ENCODE results near the gene EIF3I. TPM values are rescaled to one million over a fixed set of nuclear protein-coding genes. Genes with fewer than 3 reads are reported as not detected.

EIF3I gene
- total and polyA plus RNA-seq, 2 of the 13 experiments (the other 11 are each of a cell fraction or from before 2014, with no cell fraction given): 210 to 223 TPM

GRCh38 chr1:32249831-32250525 lies 27.8 kb downstream of the EIF3I start (continued):
- TF ChIP-seq RORA (CRISPR knock-in tag; IDR thresholded peaks at IDR 0.05) (no peak), RBM22 (optimal IDR thresholded peaks at IDR 0.05; ENCODE audit: low read length) (no peak), SYNCRIP (IDR thresholded peaks at IDR 0.05; ENCODE audit: insufficient read depth, low read depth, low read length) (no peak), SP4 (CRISPR knock-in tag; IDR thresholded peaks at IDR 0.05) (peak; percentile 13; the same call in 1 of the 2 replicates), ZNF83 (CRISPR knock-in tag; IDR thresholded peaks at IDR 0.05; ENCODE audit: borderline replicate concordance) (0 out of 2 replicates have a peak, but pooled peaks have one; percentile 54), NFKB2 (CRISPR knock-in tag; IDR thresholded peaks at IDR 0.05; ENCODE audit: borderline replicate concordance) (peak; percentile 76; the same call in 1 of the 2 replicates), ZBTB3 (CRISPR knock-in tag; IDR thresholded peaks at IDR 0.05; ENCODE audit: borderline replicate concordance, low read depth) (no peak; the same call in none of the 2 replicates), KLF9 (CRISPR knock-in tag; IDR thresholded peaks at IDR 0.05; ENCODE audit: low read depth) (no peak), ZNF720 (CRISPR knock-in tag; IDR thresholded peaks at IDR 0.05) (no peak), MYC (CRISPR knock-in tag; IDR thresholded peaks at IDR 0.05; ENCODE audit: borderline replicate concordance) (peak; percentile 86; the same call in 1 of the 2 replicates), ISL2 (CRISPR knock-in tag; IDR thresholded peaks at IDR 0.05) (peak; percentile 76; the same call in 1 of the 2 replicates), TRAFD1 (CRISPR knock-in tag; IDR thresholded peaks at IDR 0.05; ENCODE audit: borderline replicate concordance) (no peak), ELF3 (CRISPR knock-in tag; IDR thresholded peaks at IDR 0.05) (peak; percentile 93), RXRA (CRISPR knock-in tag; IDR thresholded peaks at IDR 0.05) (peak; percentile 98), SOX5 (CRISPR knock-in tag; IDR thresholded peaks at IDR 0.05; ENCODE audit: borderline replicate concordance) (peak; percentile 89), ZBTB20 (CRISPR knock-in tag; IDR thresholded peaks at IDR 0.05; ENCODE audit: borderline replicate concordance, low read depth) (peak; percentile 90; the same call in 1 of the 2 replicates), MTA3 (CRISPR knock-in tag; IDR thresholded peaks at IDR 0.05) (no peak), GFI1 (CRISPR knock-in tag; IDR thresholded peaks at IDR 0.05; ENCODE audit: borderline replicate concordance) (no peak; the same call in 1 of the 2 replicates), ZBTB21 (CRISPR knock-in tag; IDR thresholded peaks at IDR 0.05) (peak; percentile 49; the same call in 1 of the 2 replicates), POGZ (CRISPR knock-in tag; IDR thresholded peaks at IDR 0.05) (peak; percentile 73), HOXA3 (CRISPR knock-in tag; IDR thresholded peaks at IDR 0.05) (peak; percentile 72), ZNF772 (CRISPR knock-in tag; IDR thresholded peaks at IDR 0.05) (no peak), SP2 (CRISPR knock-in tag; IDR thresholded peaks at IDR 0.05) (no peak; the same call in 1 of the 2 replicates), ONECUT2 (CRISPR knock-in tag; IDR thresholded peaks at IDR 0.05) (no peak), TMF1 (CRISPR knock-in tag; IDR thresholded peaks at IDR 0.05; ENCODE audit: low read depth) (no peak), ZIK1 (CRISPR knock-in tag; IDR thresholded peaks at IDR 0.05; ENCODE audit: borderline replicate concordance, low read depth) (no peak), ZNF549 (CRISPR knock-in tag; IDR thresholded peaks at IDR 0.05) (no peak)
- TF ChIP-seq, protein P1, sequence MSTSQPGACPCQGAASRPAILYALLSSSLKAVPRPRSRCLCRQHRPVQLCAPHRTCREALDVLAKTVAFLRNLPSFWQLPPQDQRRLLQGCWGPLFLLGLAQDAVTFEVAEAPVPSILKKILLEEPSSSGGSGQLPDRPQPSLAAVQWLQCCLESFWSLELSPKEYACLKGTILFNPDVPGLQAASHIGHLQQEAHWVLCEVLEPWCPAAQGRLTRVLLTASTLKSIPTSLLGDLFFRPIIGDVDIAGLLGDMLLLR (CRISPR knock-in tag; IDR thresholded peaks at IDR 0.05): no peak
- TF ChIP-seq, protein P2, sequence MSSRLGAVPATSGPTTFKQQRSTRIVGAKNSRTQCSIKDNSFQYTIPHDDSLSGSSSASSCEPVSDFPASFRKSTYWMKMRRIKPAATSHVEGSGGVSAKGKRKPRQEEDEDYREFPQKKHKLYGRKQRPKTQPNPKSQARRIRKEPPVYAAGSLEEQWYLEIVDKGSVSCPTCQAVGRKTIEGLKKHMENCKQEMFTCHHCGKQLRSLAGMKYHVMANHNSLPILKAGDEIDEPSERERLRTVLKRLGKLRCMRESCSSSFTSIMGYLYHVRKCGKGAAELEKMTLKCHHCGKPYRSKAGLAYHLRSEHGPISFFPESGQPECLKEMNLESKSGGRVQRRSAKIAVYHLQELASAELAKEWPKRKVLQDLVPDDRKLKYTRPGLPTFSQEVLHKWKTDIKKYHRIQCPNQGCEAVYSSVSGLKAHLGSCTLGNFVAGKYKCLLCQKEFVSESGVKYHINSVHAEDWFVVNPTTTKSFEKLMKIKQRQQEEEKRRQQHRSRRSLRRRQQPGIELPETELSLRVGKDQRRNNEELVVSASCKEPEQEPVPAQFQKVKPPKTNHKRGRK (CRISPR knock-in tag; IDR thresholded peaks at IDR 0.05): no peak

Data from HepG2 (cell line).